Common myeloid progenitor, CD34-positive (primary cell): Measurements from ENCODE around the gene DYNLRB1.

Experiments
- CTCF ChIA-PET: fragments of 350-600 bp; sonication (Branson Sonifier 250); formaldehyde crosslinking; loops from one replicate; lab custom pipeline; 2021; ENCODE audit warnings: antibody characterized with exemption; lab: Charles Lee
- POLR2A ChIA-PET: fragments of 350-600 bp; sonication (Branson Sonifier 250); formaldehyde crosslinking; loops from one replicate; lab custom pipeline; 2021; ENCODE audit warnings: antibody characterized with exemption; lab: Charles Lee
- DNase-seq, 3 donors: peaks; one replicate each; pipeline versions ENCODE4 v3.0.0 to v3.0.0-alpha.2; 2013
- H3K27ac ChIP-seq, 2 experiments: 1 replicate in 1 of 2; 2 replicates in 1 of 2; pipeline ENCODE4 v1.7.0; 2013; ENCODE audit warnings: inconsistent platforms in 2 of 2, low read length in 2 of 2, mild to moderate bottlenecking in 2 of 2, low read depth in 1 of 2, moderate library complexity in 1 of 2; ENCODE audit not compliant: severe bottlenecking in 2 of 2, insufficient read depth in 1 of 2, poor library complexity in 1 of 2
- H3K27me3 ChIP-seq, 5 experiments: replicated peaks in 2 of 5; 1 replicate in 3 of 5; 2 replicates in 2 of 5; pipeline versions ENCODE4 v1.6.1 to v1.7.0; 2013; ENCODE audit warnings: low read length in 4 of 5, mild to moderate bottlenecking in 2 of 5, moderate library complexity in 2 of 5, inconsistent platforms in 1 of 5; ENCODE audit not compliant: insufficient read depth in 5 of 5, control insufficient read depth in 4 of 5
- H3K36me3 ChIP-seq, 4 experiments: 1 replicate in 2 of 4; 2 replicates in 2 of 4; pipeline versions ENCODE4 v1.6.1 to v1.7.0; 2013; ENCODE audit warnings: low read length in 3 of 4, control low read depth in 1 of 4, mild to moderate bottlenecking in 1 of 4; ENCODE audit not compliant: control insufficient read depth in 4 of 4, insufficient read depth in 4 of 4
- H3K4me1 ChIP-seq, 4 experiments: 1 replicate in 3 of 4; 2 replicates in 1 of 4; pipeline versions ENCODE4 v1.6.1 to v1.7.1; 2013; ENCODE audit warnings: low read length in 3 of 4, mild to moderate bottlenecking in 3 of 4, control low read depth in 1 of 4, inconsistent platforms in 1 of 4, moderate library complexity in 1 of 4; ENCODE audit not compliant: control insufficient read depth in 4 of 4, insufficient read depth in 4 of 4; ENCODE audit errors: control extremely low read depth in 1 of 4
- H3K4me3 ChIP-seq, 7 experiments: 1 replicate in 4 of 7; 2 replicates in 3 of 7; pipeline versions ENCODE4 v1.5.1 to v1.7.0; 2013; ENCODE audit warnings: mild to moderate bottlenecking in 7 of 7, low read length in 6 of 7, moderate library complexity in 6 of 7, inconsistent platforms in 2 of 7, low read depth in 2 of 7, control low read depth in 1 of 7; ENCODE audit not compliant: insufficient read depth in 4 of 7, control insufficient read depth in 1 of 7; ENCODE audit errors: extremely low read depth in 1 of 7
- H3K9me3 ChIP-seq, 5 experiments: 1 replicate in 4 of 5; 2 replicates in 1 of 5; pipeline versions ENCODE4 v1.6.1 to v1.7.1; 2013; ENCODE audit warnings: low read length in 4 of 5, mild to moderate bottlenecking in 2 of 5, inconsistent platforms in 1 of 5, low read depth in 1 of 5, moderate library complexity in 1 of 5; ENCODE audit not compliant: control insufficient read depth in 4 of 5, insufficient read depth in 2 of 5; ENCODE audit errors: control extremely low read depth in 1 of 5
- WGBS: methylation state at CpG from one replicate; pipeline ENCODE4 v1.1.5; 2013; ENCODE audit not compliant: insufficient coverage; 5-methylcytosine and 5-hydroxymethylcytosine counted together

The DYNLRB1 gene

GRCh38 chr20:34573541-34574300 is 57.5 kb downstream of the DYNLRB1 start:
- CTCF ChIA-PET: interaction anchor here (1.2 to 2.9 kb wide), 3 partner anchors 10 to 35 kb away, joined by 3 to 17 read pairs (median 3); no protein-coding TSS in a partner anchor
- H3K36me3 ChIP-seq: peaks cover 3 to 23% (median 14%) of the 10 kb centered on the region in 4 experiments

GRCh38 chr20:34574426-34574825 is 58.2 kb downstream of the DYNLRB1 start:
- Histone ChIP-seq H3K4me3 (no peak overlapping the region), H3K27me3 (no peaks in the 10 kb centered on the region), H3K36me3 (peaks cover 3 to 23% (median 14%) of the 10 kb centered on the region in 4 experiments), H3K27ac (no peak overlapping the region), H3K4me1 (peaks cover 3 to 13% (median 9%) of the 10 kb centered on the region in 4 experiments), H3K9me3 (no peaks in the 10 kb centered on the region)
- ChIA-PET CTCF (interaction anchor here (1.2 to 2.9 kb wide), 2 partner anchors 10 to 35 kb away, joined by 3 to 17 read pairs; no protein-coding TSS in a partner anchor), POLR2A (no interaction called here)
- 97% methylated on average over 3 of the region's 5 CpGs for WGBS
- no peak for DNase-seq

More at GRCh38 chr20:34573541-34574300, 57.5 kb downstream of the DYNLRB1 start:
- Histone ChIP-seq H3K27ac (no peak overlapping the region), H3K4me1 (peaks cover 3 to 13% (median 9%) of the 10 kb centered on the region in 4 experiments), H3K9me3 (no peaks in the 10 kb centered on the region), H3K4me3 (no peak overlapping the region), H3K27me3 (no peaks in the 10 kb centered on the region)
- no peak for DNase-seq
- WGBS: 98% methylated on average over 7 of the region's 7 CpGs
- POLR2A ChIA-PET: interaction anchor here (0.6 kb wide), 1 partner anchor 191 kb away, joined by 10 read pairs; no protein-coding TSS in a partner anchor

GRCh38 chr20:34574861-34575260 is 58.6 kb downstream of the DYNLRB1 start:
- POLR2A ChIA-PET: no interaction called here

GRCh38 chr20:34575271-34575670 is 59.0 kb downstream of the DYNLRB1 start:
- H3K4me1 ChIP-seq: peaks cover 3 to 13% (median 9%) of the 10 kb centered on the region in 4 experiments
- CTCF ChIA-PET: interaction anchor here (2.9 kb wide), 1 partner anchor 11 kb away, joined by 17 read pairs; no protein-coding TSS in a partner anchor
- 100% methylated on average over 5 of the region's 5 CpGs for WGBS
- H3K36me3 ChIP-seq: peaks cover 3 to 23% (median 12%) of the 10 kb centered on the region in 4 experiments
- no peak overlapping the region for H3K4me3 ChIP-seq
- no peak overlapping the region for H3K27ac ChIP-seq
- H3K27me3 ChIP-seq: no peaks in the 10 kb centered on the region
- POLR2A ChIA-PET: no interaction called here
- no peak for DNase-seq
- H3K9me3 ChIP-seq: no peaks in the 10 kb centered on the region

More at GRCh38 chr20:34574861-34575260, 58.6 kb downstream of the DYNLRB1 start:
- Histone ChIP-seq H3K27ac (no peak overlapping the region), H3K4me3 (no peak overlapping the region), H3K27me3 (no peaks in the 10 kb centered on the region), H3K4me1 (peaks cover 3 to 13% (median 9%) of the 10 kb centered on the region in 4 experiments), H3K9me3 (no peaks in the 10 kb centered on the region), H3K36me3 (peaks cover 3 to 23% (median 12%) of the 10 kb centered on the region in 4 experiments)
- CTCF ChIA-PET: interaction anchor here (2.9 kb wide), 1 partner anchor 11 kb away, joined by 17 read pairs; no protein-coding TSS in a partner anchor
- no peak for DNase-seq
- 94% methylated on average over 5 of the region's 6 CpGs for WGBS

GRCh38 chr20:34575756-34576155 is 59.5 kb downstream of the DYNLRB1 start:
- no peak for DNase-seq
- ChIA-PET CTCF (no interaction called here), POLR2A (no interaction called here)
- H3K27me3 ChIP-seq: no peaks in the 10 kb centered on the region
- no peak overlapping the region for H3K27ac ChIP-seq
- no peaks in the 10 kb centered on the region for H3K9me3 ChIP-seq
- peaks cover 3 to 25% (median 13%) of the 10 kb centered on the region in 4 experiments for H3K36me3 ChIP-seq
- WGBS: 97% methylated on average over 3 of the region's 4 CpGs
- H3K4me1 ChIP-seq: peaks cover 3 to 12% (median 10%) of the 10 kb centered on the region in 4 experiments
- H3K4me3 ChIP-seq: no peak overlapping the region

GRCh38 chr20:34577061-34577460 is 60.8 kb downstream of the DYNLRB1 start:
- 100% methylated on average over 3 of the region's 4 CpGs for WGBS
- no peaks in the 10 kb centered on the region for H3K9me3 ChIP-seq
- no peak for DNase-seq
- H3K27me3 ChIP-seq: no peaks in the 10 kb centered on the region
- no peak overlapping the region for H3K4me3 ChIP-seq
- H3K36me3 ChIP-seq: peaks cover 3 to 21% (median 12%) of the 10 kb centered on the region in 4 experiments
- peaks cover 0 to 16% (median 6%) of the 10 kb centered on the region in 4 experiments for H3K4me1 ChIP-seq
- ChIA-PET POLR2A (no interaction called here), CTCF (no interaction called here)
- H3K27ac ChIP-seq: no peak overlapping the region
